Stimulated activated CD4-positive, alpha-beta T cell treated with anti-CD3 and anti-CD28 coated beads, Interleukin-4, amount 100 ng/mL, for 1 hour (primary cell): ENCODE measurements around the gene CFAP299.
"Not testable (repeated sequence)": the region's sequence is repeated elsewhere in the genome, so short reads cannot be mapped to it uniquely, and the experiment has no call there.

Experiments
- DNase-seq: peaks from one replicate; pipeline ENCODE4 v3.0.0-alpha.2; 2020

CFAP299 gene

GRCh38 chr4:80614319-80614718, 278.8 kb downstream of the CFAP299 start:
- DNase-seq, result no peak

GRCh38 chr4:80615099-80615498, 279.6 kb downstream of the CFAP299 start:
- DNase-seq, result no peak

GRCh38 chr4:80619070-80619674, 283.6 kb downstream of the CFAP299 start:
- no peak for DNase-seq

GRCh38 chr4:80631861-80632260, 296.3 kb downstream of the CFAP299 start:
- no peak for DNase-seq

GRCh38 chr4:80637190-80637589, 301.7 kb downstream of the CFAP299 start:
- DNase-seq, result no peak

GRCh38 chr4:80646061-80646460, 310.5 kb downstream of the CFAP299 start:
- DNase-seq, result no peak

- DNase-seq, result no peak
Observed at GRCh38 chr4:80655662-80656061, 320.1 kb downstream of the CFAP299 start.

GRCh38 chr4:80670118-80670517, 334.6 kb downstream of the CFAP299 start:
- not testable (repeated sequence) for DNase-seq

GRCh38 chr4:80678413-80678812, 342.9 kb downstream of the CFAP299 start:
- DNase-seq, result no peak

GRCh38 chr4:80680934-80681333, 345.4 kb downstream of the CFAP299 start:
- DNase-seq, result no peak

- DNase-seq, result no peak
Observed at GRCh38 chr4:80685214-80685613, 349.7 kb downstream of the CFAP299 start.

- not testable (repeated sequence) for DNase-seq
Observed at GRCh38 chr4:80687736-80688135, 352.2 kb downstream of the CFAP299 start.

- no peak for DNase-seq
Observed at GRCh38 chr4:80694171-80694570, 358.6 kb downstream of the CFAP299 start.

GRCh38 chr4:80705311-80705710, 369.8 kb downstream of the CFAP299 start:
- no peak for DNase-seq

GRCh38 chr4:80709082-80709869, 373.7 kb downstream of the CFAP299 start:
- no peak for DNase-seq

GRCh38 chr4:80710748-80711451, 375.4 kb downstream of the CFAP299 start:
- no peak for DNase-seq

GRCh38 chr4:80711956-80712355, 376.4 kb downstream of the CFAP299 start:
- DNase-seq, result no peak

GRCh38 chr4:80713409-80713808, 377.9 kb downstream of the CFAP299 start:
- DNase-seq, result no peak

- no peak for DNase-seq
Observed at GRCh38 chr4:80717204-80717603, 381.7 kb downstream of the CFAP299 start.

GRCh38 chr4:80726471-80726870, 390.9 kb downstream of the CFAP299 start:
- no peak for DNase-seq

GRCh38 chr4:80730158-80730557, 394.6 kb downstream of the CFAP299 start:
- no peak for DNase-seq

- no peak for DNase-seq
Observed at GRCh38 chr4:80731436-80731835, 395.9 kb downstream of the CFAP299 start.

GRCh38 chr4:80732010-80732409, 396.5 kb downstream of the CFAP299 start:
- no peak for DNase-seq

GRCh38 chr4:80740375-80740774, 404.8 kb downstream of the CFAP299 start:
- no peak for DNase-seq
